GM18517 (cell line): ENCODE data around the gene DLG2.
"Not testable (repeated sequence)": the region's sequence is repeated elsewhere in the genome, so short reads cannot be mapped to it uniquely, and the experiment has no call there.

Experiments used
- ATAC-seq: cut with Tn5 transposase; IDR thresholded peaks from one replicate; pipeline ENCODE4 v1.9.1; 2021; ENCODE audit warnings: mild to moderate bottlenecking, moderate library complexity; ENCODE audit not compliant: unreplicated experiment

DLG2 gene

GRCh38 chr11:85627332-85627997, at the start of gene DLG2:
TSS of gene DLG2 (minus strand) at chr11:85627344.
- ATAC-seq = no peak

DNA sequence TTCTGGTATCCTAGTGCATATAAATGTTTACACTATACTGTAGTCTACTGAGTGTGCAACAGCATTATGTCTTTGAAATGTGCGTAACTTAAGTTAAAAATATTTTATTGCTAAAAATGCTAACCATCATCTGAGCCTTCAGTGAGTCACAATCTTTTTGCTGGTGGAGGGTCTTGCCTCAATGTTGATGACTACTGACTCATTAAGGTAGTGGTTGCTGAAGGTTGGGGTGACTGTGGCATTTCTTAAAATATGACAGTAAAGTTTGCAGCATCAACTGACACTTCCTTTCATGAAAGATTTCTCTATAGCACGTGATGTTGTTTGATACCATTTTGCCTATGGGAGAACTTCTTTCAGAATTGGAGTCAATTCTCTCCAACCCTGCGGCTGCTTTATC, 46.2 kb upstream of the DLG2 start:
- no peak for ATAC-seq

GRCh38 chr11:85672105-85672902, 45.2 kb upstream of the DLG2 start:
- ATAC-seq = no peak

GRCh38 chr11:85670949-85671663, 44.0 kb upstream of the DLG2 start:
- not testable (repeated sequence) for ATAC-seq

DNA sequence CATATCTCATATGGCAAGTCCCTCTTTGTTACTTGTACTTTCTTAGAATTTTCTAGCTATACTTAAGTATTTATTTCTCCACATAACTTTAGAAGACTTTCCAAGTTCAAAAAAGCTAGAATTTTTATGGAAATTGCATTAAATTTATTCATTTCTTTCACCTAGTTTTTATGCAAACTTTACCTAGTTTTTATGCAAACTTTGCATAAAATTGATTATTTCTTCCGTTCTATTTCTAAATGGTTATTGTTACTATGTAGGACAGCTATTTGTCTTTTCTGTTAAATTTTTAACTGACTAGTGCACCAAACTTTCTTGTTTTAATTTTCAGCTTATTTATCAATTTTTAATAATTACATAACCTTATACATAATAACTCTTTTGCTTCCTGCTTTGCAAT, 41.0 kb upstream of the DLG2 start:
- no peak for ATAC-seq

DNA sequence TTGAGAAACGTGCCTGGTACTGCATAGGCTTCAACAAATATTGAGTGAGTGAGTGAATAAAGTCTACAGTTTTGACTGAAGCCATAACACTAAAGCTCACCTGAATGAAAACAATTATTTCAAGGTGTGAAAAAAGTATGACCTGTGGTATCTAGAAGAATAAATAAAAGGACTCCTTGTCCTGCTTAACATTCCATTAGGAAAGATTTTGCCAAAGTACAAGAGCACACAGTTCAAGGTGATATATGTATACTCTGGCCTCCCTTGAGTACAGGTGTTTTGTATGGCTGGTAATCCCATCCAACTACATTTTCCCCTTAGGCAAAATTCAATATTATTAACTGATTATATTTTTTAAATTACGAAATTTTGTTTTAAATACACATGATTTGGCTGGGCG, 39.5 kb upstream of the DLG2 start:
- ATAC-seq = no peak

DNA sequence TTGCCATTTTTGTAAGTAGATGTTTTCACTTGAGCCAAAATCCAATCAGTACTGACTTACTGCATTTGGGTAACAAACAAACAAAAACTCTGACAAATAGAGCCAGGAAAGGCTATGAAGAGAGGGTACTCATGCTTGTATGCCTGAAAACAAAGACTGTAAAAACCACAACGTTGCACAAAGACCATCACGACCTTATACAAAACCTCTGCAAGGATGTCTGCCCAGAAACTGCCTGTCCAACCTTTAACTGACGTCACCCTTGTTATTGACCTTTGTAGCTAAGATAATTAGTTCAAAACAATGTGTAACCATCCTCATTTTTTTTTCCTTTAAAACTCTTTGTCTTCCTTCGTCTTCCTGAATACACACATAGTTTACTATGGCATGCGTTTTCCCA, 38.6 kb upstream of the DLG2 start:
- no peak for ATAC-seq

DNA sequence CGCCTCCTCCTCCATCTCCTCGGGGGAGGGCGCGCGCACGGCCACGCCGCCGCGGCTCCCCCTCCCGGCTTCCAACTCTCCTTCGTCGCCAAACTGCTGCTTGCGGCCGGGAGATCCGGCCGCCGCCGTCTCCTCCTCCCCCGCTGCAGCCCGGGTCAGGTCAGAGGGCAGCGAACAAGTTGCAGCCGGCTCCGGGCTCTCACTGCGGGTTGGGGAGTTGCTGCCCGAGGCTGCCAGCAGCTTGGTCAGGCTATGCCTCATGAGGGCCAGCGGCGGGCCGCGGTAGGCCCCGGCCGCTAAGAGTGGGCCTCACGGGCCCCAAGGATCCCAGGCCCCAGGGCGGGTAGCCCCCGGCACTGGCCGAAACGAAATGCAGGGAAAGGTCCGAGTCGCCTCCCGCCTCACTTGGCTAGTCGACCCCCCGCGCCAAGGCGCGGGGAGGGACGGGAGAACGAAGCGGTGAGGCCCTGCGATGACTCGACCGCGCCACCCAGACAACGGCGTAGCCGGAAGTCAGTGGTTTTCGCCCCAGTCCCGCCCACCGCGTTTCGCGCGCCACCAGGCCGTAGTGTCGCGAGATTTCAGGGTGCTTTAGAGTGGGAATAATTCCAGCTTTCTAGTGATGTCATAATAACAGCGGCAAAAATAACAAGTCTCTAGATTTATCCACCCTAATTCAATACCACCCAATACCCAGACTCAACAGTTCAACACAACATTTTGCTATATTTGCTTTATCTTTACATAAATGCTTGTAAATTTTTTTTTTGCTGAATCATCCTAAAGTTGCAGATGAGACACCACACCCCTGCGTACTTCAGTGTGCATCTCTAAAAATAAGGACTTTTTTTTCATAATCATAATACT, 37.7 kb upstream of the DLG2 start, which contains the start of gene CREBZF:
TSS of gene CREBZF (minus strand) at position 515 of the 867 bp plus-strand sequence. CDS start at position 261, 254 bp downstream.
- peak; percentile 87 for ATAC-seq

DNA sequence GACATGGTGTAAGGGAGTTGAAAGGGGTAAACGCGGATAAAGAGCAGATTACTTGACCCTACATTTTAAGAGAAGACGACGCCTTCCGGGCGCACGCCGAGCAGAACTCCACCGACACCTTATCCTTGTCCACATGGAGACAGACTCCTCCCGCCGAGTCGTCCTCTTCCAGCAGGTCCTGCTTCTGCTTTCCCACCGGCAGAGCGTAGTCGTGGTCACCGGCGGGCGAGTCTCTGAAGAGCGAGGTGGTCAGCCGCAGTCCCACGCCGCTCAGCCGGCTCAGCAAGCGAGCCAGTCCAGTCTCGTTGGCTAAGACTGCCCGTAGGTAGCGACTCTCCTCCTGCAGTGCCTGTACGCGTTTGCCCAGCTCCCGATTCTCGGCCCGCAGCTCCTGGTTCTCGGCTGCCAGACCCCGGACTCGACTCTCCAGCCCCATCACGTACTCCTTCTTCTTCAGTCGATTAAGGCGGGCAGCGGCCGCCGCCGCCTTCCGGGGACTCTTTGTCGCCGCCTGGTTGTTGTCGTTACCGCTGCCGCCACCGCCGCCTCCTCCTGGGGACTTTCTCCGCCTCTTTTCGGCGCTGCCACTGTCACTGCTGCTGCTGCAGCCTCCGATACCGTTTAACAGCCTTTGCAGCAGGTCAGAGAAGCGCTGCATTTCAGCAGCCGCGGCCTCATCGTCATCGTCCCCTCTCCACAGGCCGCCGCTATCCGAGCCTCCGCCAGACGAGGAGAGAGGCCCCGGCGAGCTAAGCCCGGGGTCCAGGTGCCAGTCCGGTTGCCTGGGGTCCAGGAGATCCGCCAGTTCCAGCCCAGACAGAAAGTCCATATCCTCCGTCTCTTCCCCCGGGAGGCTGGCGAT, 36.8 kb upstream of the DLG2 start:
- ATAC-seq = peak; percentile 63

GRCh38 chr11:85663080-85663752, 36.1 kb upstream of the DLG2 start:
- no peak for ATAC-seq

GRCh38 chr11:85661972-85662664, 35.0 kb upstream of the DLG2 start:
- ATAC-seq = no peak

DNA sequence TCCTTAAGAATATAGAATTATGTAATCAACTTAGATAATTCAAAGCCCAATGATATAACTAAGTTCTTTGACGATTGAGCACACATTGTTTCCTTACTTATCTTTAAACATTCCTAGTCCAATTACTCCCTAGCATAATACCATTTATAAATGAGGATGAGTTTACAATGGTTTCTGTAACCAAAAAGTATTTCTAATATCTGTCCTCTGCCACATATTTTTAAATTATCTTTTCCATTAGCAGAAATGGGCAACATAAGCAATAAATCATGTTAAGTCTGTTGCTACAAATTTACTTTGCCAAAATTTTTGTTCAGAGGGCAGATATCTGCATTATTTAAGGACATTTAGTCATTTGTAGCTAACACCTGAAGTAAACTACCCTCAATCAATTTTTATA, 31.0 kb upstream of the DLG2 start:
- ATAC-seq = no peak

- ATAC-seq = no peak
These were observed 29.6 kb upstream of the DLG2 start for GRCh38 chr11:85656777-85657176.

- ATAC-seq = not testable (repeated sequence)
These were observed 27.2 kb upstream of the DLG2 start for GRCh38 chr11:85654343-85654742.

GRCh38 chr11:85652786-85653447, 25.8 kb upstream of the DLG2 start:
- no peak for ATAC-seq

DNA sequence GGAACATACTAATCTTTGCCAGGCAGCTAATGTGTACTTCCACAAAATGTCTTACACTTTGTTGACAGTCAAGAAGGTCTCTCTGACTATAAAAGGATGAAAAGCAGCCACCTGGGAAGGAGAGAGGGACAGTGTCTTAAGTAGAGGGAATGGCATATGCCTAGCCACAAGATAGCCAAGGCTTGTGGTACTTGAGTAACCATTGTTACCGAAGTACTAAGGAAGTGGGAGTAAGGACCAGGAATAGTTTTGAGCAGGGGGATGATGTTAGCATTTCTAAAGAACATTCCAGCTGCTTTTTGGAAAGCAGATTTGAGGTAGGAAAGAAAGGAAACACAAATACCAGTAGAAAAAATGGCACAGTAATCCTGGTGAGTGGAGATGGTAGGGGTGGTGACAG, 24.0 kb upstream of the DLG2 start:
- no peak for ATAC-seq

GRCh38 chr11:85647604-85648299, 20.6 kb upstream of the DLG2 start, which contains the start of gene TMEM126A:
TSS of gene TMEM126A (plus strand) at chr11:85647967. CDS start at chr11:85650256, 2,289 bp downstream.
- peak; percentile 97 for ATAC-seq
